HepG2 (cell line): Measurements from ENCODE around the gene BPIFA1.

ENCODE experiments used
- BHLHE40 ChIP-seq: IDR thresholded peaks from 2 replicates; pipeline ENCODE4 v1.6.1; 2011; ENCODE audit warnings: low read length, improper control_type of control experiment
- CTCF ChIP-seq: sonication (generic); formaldehyde crosslinking; IDR thresholded peaks from 2 replicates; pipeline ENCODE4 v1.5.0; 2020; ENCODE audit warnings: mild to moderate bottlenecking, missing genetic modification reagents, moderate library complexity
- IRF2 ChIP-seq: IDR thresholded peaks from 2 replicates; pipeline ENCODE4 v1.6.1; 2018; ENCODE audit warnings: missing genetic modification reagents, missing compliant biosample characterization
- NFIC ChIP-seq: IDR thresholded peaks from 2 replicates; pipeline ENCODE4 v1.6.1; 2012; ENCODE audit warnings: mild to moderate bottlenecking, low read length, inconsistent platforms
- PRPF4 ChIP-seq: fragments of 200-400 bp; formaldehyde crosslinking; IDR thresholded peaks from 2 replicates; pipeline ENCODE4 v1.6.1; 2016; ENCODE audit warnings: low read length, low read depth; ENCODE audit not compliant: poor library complexity, severe bottlenecking
- SNAI1 ChIP-seq: sonication (generic); formaldehyde crosslinking; IDR thresholded peaks from 2 replicates; pipeline ENCODE4 v1.5.0; 2020; ENCODE audit warnings: mild to moderate bottlenecking, missing genetic modification reagents, borderline replicate concordance
- ZNF224 ChIP-seq: sonication (generic); formaldehyde crosslinking; IDR thresholded peaks from 2 replicates; pipeline ENCODE4 v1.5.0; 2020; ENCODE audit warnings: mild to moderate bottlenecking, missing genetic modification reagents
- TF ChIP-seq, protein P1 (sequence below): sonication (generic); formaldehyde crosslinking; IDR thresholded peaks from 2 replicates; pipeline ENCODE4 v1.8.0; 2022; ENCODE audit warnings: missing genetic modification reagents, mild to moderate bottlenecking, moderate library complexity, borderline replicate concordance

GRCh38 chr20:33236351-33236750 is 555 bp downstream of the BPIFA1 start:
- no peak for TF ChIP-seq BHLHE40
- TF ChIP-seq PRPF4, result no peak
- TF ChIP-seq IRF2 (CRISPR knock-in tag), result no peak
- TF ChIP-seq ZNF224 (CRISPR knock-in tag), result no peak
- TF ChIP-seq, protein P1, sequence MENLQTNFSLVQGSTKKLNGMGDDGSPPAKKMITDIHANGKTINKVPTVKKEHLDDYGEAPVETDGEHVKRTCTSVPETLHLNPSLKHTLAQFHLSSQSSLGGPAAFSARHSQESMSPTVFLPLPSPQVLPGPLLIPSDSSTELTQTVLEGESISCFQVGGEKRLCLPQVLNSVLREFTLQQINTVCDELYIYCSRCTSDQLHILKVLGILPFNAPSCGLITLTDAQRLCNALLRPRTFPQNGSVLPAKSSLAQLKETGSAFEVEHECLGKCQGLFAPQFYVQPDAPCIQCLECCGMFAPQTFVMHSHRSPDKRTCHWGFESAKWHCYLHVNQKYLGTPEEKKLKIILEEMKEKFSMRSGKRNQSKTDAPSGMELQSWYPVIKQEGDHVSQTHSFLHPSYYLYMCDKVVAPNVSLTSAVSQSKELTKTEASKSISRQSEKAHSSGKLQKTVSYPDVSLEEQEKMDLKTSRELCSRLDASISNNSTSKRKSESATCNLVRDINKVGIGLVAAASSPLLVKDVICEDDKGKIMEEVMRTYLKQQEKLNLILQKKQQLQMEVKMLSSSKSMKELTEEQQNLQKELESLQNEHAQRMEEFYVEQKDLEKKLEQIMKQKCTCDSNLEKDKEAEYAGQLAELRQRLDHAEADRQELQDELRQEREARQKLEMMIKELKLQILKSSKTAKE (CRISPR knock-in tag), result no peak
- TF ChIP-seq SNAI1 (CRISPR knock-in tag), result no peak
- TF ChIP-seq CTCF (CRISPR knock-in tag), result no peak
- no peak for TF ChIP-seq NFIC
